Measurements from ENCODE around the gene GTF2B.

DNA sequence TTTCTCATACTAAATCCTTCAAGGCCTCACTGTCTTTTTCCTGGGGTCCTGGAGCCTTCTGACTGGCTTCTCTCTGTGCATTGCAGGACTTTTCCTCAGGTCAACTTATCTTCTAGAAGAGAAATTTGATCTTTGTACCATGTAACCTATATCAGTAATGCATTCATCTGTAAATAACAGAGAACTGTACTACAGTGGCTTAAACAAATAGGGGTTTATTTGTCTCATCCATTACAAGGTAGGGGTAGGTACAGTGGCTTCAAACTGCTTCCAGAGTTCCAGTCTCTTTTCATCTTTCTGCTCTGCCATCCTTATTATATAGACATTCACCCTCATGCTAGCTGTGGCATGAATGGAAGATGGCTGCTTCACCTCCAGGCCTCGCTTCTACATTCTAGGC, 29.5 kb upstream of the GTF2B start:
- TF ChIP-seq, protein P1, sequence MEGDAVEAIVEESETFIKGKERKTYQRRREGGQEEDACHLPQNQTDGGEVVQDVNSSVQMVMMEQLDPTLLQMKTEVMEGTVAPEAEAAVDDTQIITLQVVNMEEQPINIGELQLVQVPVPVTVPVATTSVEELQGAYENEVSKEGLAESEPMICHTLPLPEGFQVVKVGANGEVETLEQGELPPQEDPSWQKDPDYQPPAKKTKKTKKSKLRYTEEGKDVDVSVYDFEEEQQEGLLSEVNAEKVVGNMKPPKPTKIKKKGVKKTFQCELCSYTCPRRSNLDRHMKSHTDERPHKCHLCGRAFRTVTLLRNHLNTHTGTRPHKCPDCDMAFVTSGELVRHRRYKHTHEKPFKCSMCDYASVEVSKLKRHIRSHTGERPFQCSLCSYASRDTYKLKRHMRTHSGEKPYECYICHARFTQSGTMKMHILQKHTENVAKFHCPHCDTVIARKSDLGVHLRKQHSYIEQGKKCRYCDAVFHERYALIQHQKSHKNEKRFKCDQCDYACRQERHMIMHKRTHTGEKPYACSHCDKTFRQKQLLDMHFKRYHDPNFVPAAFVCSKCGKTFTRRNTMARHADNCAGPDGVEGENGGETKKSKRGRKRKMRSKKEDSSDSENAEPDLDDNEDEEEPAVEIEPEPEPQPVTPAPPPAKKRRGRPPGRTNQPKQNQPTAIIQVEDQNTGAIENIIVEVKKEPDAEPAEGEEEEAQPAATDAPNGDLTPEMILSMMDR (IDR thresholded peaks at IDR 0.05; ENCODE audit: insufficient read depth, low read length, poor library complexity, severe bottlenecking) = no peak
- no peak for TF ChIP-seq EZH2phosphoT487 (conservative IDR thresholded peaks at IDR 0.05; ENCODE audit: low read length)

Measured in SU-DHL-6 (cell line).